ENCODE data around the gene ATXN10.

DNA sequence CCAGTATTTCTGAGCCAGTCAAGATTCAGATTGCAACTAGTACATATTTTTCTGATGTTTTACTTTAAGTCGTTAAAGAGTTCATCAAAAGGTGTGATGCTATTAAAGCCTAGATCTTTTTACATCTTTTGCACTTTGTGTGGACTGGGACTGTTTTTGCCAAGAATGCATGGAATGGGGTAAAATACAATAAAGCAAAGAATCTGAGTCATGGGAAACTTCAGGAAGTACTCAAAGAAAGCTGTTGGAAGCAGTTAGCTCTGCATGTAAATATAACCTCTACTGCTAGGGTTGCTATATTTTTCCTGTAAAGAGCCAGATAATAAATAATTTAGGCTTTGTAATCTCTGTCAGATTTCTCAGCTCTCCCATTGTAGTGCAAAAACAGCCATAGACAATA is 20.9 kb downstream of the ATXN10 start:
- TF ChIP-seq, protein P1, sequence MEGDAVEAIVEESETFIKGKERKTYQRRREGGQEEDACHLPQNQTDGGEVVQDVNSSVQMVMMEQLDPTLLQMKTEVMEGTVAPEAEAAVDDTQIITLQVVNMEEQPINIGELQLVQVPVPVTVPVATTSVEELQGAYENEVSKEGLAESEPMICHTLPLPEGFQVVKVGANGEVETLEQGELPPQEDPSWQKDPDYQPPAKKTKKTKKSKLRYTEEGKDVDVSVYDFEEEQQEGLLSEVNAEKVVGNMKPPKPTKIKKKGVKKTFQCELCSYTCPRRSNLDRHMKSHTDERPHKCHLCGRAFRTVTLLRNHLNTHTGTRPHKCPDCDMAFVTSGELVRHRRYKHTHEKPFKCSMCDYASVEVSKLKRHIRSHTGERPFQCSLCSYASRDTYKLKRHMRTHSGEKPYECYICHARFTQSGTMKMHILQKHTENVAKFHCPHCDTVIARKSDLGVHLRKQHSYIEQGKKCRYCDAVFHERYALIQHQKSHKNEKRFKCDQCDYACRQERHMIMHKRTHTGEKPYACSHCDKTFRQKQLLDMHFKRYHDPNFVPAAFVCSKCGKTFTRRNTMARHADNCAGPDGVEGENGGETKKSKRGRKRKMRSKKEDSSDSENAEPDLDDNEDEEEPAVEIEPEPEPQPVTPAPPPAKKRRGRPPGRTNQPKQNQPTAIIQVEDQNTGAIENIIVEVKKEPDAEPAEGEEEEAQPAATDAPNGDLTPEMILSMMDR (IDR thresholded peaks at IDR 0.05) = no peak
- TF ChIP-seq EZH2 (IDR thresholded peaks at IDR 0.05; ENCODE audit: borderline replicate concordance, insufficient read depth, low read depth, low read length, poor library complexity, severe bottlenecking) = no peak
